CD1c-positive myeloid dendritic cell (primary cell): ENCODE data around the gene MBD3L2B.
"Not testable (repeated sequence)": the region's sequence is repeated elsewhere in the genome, so short reads cannot be mapped to it uniquely, and the experiment has no call there.

Source experiments
- DNase-seq: peaks from one replicate; pipeline ENCODE4 v3.0.0-alpha.2; 2016; ENCODE audit errors: extremely low spot score

MBD3L2B gene

DNA sequence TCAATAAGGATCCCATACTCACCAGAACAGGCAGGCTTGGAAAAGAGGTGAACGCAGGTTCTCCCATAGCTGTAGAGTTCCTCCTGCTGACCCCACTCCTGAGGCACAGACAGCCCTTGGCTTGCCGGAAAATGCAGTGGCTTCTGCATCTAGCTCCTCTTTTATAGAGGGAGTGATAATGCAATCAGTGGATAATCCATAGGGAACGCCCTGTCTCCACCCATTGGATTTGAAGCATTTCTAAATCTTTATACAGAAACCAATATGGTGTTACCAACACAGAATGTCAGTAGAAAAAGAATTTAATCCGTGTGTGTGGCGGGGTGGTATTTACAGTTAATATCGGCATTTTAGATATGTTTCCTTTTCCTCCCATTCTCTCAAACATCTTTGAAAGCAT, at the start of gene MBD3L2B:
Gene MBD3L2B (minus strand): TSS at position 101 of the 400 bp plus-strand sequence. CDS start 34 bp downstream, at position 67.
- not testable (repeated sequence) for DNase-seq

DNA sequence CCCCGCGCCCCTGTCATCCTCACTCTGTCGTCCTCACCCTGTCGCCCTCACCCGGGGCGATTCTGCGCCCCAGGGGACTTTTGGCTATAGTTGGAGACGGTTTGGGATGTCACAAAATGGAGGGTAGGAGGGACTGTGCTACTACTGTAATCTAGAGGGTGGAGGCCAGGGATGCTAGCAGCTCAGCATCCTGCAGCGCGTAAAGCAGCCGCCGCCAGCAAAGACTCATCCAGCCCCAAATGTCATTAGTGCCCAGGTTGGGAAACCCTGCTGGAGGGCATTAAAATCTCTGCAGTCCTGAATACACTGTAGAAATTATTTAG, 48.6 kb upstream of the MBD3L2B start:
- DNase-seq: no peak

DNA sequence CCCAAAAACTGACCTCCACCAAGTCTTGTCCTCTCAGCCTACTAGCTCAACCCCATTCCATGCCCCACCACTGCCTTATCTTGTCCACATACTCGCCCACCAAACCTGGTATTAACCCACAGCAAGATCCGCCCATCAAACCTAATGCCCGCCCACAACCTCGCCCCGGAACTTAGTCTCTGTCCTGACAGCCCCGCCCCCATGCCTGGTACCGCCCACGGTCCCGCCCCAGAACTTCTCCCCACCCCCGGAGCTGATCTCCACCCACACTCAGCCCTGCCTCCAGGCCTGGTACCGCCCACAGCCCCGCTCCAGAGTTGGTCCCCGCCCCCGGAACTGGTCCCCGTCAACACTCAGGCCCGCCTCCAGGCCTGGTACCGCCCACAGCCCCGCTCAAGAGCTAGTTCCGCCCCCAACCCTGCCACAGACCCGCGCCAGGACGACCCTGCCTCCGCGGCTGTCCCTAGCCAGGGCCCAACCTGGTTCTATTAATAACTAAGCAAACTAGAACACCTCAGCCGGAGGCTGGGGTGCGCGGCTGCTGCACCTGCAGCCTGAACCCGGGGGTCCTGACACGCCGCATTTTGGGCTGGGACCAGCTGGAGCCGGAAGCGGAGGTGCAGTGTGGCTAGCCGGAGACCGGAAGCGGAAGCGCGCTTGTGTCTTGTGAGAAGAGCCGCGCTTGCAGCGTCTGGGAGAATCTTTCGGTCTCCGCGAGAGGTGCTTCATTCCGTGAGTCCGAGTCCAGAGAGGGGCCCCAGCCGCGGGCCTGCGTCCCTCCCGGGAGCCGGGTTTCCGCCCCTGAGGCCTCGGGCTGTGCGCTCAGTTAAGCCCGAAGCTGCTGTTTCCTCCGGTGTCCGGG, 48.0 kb upstream of the MBD3L2B start, which contains the start of gene ZNF557:
Gene ZNF557 (plus strand): TSS at position 662 of the 862 bp plus-strand sequence. CDS start 5,372 bp downstream, outside the sequence.
- peak; percentile 96 for DNase-seq

DNA sequence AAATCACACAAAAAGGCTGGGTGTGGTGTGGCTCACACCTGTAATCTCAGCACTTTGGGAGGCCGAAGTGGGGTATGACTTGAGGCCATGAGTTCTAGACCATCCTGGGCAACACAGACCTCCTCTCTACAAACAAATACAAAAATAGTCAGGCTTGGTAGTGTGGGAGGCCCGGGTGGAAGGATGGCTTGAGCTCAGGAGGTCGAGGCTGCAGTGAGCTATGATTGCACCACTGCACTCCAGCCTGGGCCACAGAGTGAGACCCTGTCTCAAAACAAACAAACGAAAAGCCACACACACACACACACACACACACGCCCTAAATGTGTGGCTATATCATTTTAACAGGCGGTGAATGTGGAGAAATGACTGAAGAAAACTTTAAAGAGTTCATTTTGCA, 47.4 kb upstream of the MBD3L2B start:
- DNase-seq: no peak

DNA sequence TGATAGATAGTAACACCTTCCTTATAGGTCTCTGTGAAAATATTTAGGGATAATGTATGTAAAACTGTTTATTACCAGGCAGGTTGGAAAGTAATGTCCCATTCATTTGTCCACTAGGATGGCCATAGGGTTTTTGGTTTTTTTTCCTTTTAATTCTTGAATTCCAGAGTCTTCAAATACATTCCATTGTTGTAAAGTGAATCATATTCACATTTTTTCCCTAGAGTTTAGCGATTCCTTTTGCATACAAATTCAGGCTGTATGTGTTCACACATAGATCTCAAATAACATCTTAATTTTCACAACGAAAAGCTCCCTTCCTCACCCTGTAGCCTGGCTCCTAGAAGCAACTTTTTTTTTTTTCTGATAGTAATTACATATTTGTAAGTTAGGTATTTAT, 46.5 kb upstream of the MBD3L2B start:
- no peak for DNase-seq

DNA sequence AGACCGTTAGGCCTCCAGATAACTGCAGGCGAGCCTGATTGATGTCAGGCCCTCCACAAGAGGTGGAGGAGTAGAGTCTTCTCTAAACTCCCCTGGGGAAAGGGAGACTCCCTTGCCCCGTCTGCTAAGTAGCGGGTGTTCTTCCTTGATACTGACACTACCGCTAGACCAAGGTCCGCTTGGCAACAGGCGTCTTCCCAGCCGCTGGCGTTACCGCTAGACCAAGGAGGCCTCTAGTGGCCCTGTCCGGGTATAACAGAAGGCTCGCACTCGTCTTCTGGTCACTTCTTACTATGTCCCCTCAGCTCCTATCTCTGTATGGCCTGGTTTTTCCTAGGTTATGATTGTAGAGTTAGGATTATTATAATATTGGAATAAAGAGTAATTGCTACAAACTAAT, 45.9 kb upstream of the MBD3L2B start:
- not testable (repeated sequence) for DNase-seq

DNA sequence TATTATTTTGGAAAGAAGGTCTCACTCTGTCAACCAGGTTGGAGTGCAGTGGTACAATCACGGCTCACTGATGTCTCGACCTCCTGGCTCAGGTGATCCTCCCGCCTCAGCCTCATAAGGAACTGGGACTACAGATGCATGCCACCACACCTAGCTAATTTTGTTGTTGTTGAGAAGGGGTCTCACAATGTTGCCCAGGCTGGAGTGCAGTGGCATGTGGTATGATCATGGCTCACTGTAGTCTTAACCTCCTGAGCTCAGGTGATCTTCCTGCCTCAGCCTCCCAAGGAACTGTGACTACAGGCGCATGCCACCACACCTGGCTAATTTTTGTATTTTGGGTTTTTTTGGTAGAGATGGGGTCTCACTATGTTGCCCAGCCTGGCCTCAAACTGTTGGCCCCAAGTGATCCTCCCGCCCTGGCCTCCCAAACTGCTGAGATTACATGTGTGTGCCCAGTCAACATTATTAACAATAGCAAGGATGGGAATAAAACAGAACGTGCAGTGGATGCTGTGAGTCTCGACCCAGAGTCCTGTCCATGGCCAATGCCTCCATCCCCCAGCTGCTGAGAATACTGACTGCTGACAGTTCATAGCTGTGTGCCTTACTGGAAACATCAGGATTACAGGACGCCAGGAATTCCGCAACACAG, 42.7 kb upstream of the MBD3L2B start:
- no peak for DNase-seq

DNA sequence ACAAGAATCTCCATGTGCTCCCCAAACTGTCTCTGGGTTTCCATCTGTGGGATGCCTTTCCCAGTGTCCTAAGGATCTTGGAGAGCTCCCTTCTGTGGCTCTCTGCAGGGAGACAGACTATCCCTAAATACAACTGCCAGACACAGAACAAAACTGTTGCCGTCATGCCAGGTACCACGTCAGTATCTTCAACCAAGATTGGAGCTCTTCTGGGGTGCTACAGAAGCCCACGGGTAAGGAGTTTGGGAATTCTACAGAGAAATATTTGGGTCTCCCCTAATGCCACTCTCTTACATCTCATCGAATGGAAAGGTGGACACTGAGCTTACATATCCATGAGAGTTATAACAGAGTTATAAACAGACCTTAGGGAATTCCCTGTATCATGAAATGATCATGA, 42.1 kb upstream of the MBD3L2B start:
- DNase-seq: no peak

DNA sequence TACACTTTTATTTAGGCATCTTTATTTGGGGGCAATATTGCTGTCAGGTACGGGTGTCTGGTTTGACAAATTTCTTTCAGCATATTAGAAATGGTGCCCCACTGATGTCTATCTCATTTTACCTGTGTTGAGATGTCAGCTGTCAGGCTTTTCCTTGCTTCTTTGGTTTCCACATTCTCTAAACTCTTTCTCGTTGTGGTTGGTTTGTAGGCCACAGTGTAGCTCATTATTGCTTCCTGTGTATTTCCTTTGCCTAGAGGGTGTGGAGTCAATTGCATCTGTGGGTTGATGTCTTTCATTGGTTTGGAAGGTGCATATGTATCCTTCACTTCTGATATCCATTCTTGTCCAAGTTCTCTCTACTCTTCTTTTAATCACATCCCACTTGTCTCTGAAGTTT, 38.7 kb upstream of the MBD3L2B start:
- DNase-seq: not testable (repeated sequence)

DNA sequence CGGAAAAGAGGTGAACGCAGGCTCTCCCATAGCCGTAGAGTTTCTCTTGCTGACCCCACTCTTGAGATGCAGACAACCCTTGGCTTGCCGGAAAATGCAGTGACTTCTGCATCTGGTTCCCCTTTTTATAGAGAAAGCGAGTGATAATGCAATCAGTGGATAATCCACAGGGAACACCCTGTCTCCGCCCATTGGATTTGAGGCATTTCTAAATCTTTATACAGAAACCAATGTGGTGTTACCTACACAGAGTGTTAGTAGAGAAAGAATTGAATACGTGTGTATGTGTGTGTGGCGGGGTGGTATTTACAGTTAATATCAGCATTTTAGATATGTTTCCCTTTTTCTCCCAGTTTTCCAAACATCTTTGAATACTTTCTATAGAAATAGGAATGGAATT, 37.3 kb upstream of the MBD3L2B start, which contains the start of gene MBD3L3:
Gene MBD3L3 (minus strand): TSS at position 101 of the 400 bp plus-strand sequence. CDS start 71 bp downstream, at position 30.
- DNase-seq: not testable (repeated sequence)

DNA sequence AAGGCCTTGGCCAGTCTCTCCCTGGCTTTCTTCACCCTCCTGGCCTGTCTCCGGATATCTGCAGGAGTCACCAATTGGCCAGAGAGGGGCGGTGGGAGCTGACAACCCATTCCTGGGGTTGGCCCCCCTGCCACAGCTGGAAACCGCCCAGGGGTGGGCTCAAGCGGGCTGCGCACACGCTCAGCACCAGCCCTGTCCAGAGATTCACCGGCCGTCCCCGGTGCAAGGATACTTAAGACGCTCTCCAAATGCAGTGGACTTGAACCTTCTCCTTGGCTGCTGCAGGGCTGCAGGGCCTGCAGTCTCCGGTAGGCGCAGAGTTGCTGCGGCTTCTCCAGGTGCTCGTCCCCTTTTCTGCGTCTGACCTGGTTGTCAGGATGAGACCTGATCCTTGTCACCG, 35.1 kb upstream of the MBD3L2B start:
- DNase-seq: not testable (repeated sequence)

DNA sequence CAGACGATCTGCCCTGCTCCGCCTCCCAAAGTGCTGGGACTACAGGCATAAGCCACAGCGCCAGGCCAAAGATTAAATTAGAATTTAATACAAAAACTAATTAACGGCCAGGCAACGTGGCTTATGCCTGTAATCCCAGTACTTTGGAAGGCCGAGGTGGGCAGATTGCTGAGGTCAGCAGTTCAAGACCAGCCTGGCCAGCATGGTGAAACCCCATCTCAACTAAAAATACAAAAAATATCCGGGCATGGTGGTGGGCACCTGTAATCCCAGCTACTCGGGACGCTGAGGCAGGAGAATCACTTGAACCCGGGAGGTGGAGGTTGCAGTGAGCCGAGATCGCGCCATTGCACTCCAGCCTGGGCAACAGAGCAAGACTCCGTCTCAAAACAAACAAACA, 34.4 kb upstream of the MBD3L2B start:
- not testable (repeated sequence) for DNase-seq

DNA sequence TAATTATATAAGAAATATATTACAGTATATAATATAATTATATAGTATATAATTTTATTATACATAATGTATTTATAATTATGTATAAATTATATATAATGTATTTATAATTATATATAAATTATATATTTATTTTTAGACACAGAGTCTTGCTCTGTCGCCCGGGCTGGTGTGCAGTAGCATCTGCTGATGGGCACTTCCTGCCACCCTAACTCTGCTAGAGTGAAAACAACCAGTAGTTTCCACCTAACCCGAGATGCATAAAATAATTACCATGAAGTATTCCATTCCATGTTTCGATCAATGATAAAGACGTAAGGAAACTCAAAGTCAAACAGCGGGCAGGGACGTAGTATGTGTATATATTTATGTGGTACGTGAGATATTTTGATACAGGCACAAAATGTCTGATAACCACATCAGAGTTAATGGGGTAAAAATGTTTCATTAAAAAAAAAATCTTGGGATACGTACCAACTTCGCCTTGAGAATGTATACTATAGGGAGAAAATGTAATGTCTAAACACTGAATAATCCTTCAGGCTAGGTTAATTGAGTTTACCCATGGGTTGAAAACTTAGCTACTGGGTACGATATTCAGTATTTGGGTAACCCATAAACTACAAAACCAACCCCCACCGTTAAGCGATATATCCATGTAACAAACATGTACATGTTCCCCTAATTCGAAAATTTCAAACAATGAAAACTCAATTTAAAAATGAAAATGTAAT, 33.6 kb upstream of the MBD3L2B start:
- DNase-seq: not testable (repeated sequence)

DNA sequence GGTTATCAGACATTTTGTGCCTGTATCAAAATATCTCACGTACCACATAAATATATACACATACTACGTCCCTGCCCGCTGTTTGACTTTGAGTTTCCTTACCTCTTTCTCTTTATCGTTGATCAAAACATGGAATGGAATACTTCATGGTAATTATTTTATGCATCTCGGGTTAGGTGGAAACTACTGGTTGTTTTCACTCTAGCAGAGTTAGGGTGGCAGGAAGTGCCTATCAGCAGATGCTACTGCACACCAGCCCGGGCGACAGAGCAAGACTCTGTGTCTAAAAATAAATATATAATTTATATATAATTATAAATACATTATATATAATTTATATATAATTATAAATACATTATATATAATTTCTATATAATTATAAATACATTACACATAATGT, 31.7 kb upstream of the MBD3L2B start:
- DNase-seq: not testable (repeated sequence)

DNA sequence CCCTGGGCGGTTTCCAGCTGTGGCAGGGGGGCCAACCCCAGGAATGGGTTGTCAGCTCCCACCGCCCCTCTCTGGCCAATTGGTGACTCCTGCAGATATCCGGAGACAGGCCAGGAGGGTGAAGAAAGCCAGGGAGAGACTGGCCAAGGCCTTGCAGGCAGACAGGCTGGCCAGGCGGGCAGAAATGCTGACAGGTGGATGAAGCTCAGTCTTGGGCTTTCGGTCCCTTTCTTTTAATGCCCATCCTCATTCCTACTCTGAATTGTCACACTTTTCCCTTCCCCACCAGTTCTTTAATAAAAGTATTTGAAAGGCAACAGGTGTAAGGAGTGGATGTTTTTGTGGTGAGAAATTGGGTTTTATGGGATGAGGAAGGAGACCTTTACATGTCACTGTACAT, 30.2 kb upstream of the MBD3L2B start:
- DNase-seq: not testable (repeated sequence)

DNA sequence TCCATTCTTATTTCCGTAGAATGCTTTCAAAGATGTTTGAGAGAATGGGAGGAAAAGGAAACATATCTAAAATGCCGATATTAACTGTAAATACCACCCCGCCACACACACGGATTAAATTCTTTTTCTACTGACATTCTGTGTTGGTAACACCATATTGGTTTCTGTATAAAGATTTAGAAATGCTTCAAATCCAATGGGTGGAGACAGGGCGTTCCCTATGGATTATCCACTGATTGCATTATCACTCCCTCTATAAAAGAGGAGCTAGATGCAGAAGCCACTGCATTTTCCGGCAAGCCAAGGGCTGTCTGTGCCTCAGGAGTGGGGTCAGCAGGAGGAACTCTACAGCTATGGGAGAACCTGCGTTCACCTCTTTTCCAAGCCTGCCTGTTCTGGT, 27.8 kb upstream of the MBD3L2B start, which contains the start of gene MBD3L2:
Gene MBD3L2 (plus strand): TSS at position 301 of the 400 bp plus-strand sequence. CDS start 53 bp downstream, at position 354.
- DNase-seq: not testable (repeated sequence)

DNA sequence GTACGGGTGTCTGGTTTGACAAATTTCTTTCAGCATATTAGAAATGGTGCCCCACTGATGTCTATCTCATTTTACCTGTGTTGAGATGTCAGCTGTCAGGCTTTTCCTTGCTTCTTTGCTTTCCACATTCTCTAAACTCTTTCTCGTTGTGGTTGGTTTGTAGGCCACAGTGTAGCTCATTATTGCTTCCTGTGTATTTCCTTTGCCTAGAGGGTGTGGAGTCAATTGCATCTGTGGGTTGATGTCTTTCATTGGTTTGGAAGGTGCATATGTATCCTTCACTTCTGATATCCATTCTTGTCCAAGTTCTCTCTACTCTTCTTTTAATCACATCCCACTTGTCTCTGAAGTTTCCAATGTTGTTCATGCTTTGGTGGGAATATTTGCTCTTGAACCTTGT, 20.3 kb upstream of the MBD3L2B start:
- not testable (repeated sequence) for DNase-seq

DNA sequence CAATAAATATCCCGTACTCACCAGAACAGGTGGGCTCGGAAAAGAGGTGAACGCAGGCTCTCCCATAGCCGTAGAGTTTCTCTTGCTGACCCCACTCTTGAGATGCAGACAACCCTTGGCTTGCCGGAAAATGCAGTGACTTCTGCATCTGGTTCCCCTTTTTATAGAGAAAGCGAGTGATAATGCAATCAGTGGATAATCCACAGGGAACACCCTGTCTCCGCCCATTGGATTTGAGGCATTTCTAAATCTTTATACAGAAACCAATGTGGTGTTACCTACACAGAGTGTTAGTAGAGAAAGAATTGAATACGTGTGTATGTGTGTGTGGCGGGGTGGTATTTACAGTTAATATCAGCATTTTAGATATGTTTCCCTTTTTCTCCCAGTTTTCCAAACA, 18.8 kb upstream of the MBD3L2B start, which contains the start of gene MBD3L4:
Gene MBD3L4 (minus strand): TSS at position 101 of the 400 bp plus-strand sequence. CDS start 35 bp downstream, at position 66.
- not testable (repeated sequence) for DNase-seq

DNA sequence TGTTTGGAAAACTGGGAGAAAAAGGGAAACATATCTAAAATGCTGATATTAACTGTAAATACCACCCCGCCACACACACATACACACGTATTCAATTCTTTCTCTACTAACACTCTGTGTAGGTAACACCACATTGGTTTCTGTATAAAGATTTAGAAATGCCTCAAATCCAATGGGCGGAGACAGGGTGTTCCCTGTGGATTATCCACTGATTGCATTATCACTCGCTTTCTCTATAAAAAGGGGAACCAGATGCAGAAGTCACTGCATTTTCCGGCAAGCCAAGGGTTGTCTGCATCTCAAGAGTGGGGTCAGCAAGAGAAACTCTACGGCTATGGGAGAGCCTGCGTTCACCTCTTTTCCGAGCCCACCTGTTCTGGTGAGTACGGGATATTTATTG, 9.0 kb upstream of the MBD3L2B start, which contains the start of gene MBD3L5:
Gene MBD3L5 (plus strand): TSS at position 301 of the 400 bp plus-strand sequence. CDS start 34 bp downstream, at position 335.
- DNase-seq: not testable (repeated sequence)

DNA sequence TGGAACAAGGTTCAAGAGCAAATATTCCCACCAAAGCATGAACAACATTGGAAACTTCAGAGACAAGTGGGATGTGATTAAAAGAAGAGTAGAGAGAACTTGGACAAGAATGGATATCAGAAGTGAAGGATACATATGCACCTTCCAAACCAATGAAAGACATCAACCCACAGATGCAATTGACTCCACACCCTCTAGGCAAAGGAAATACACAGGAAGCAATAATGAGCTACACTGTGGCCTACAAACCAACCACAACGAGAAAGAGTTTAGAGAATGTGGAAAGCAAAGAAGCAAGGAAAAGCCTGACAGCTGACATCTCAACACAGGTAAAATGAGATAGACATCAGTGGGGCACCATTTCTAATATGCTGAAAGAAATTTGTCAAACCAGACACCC, 7.6 kb upstream of the MBD3L2B start:
- not testable (repeated sequence) for DNase-seq

DNA sequence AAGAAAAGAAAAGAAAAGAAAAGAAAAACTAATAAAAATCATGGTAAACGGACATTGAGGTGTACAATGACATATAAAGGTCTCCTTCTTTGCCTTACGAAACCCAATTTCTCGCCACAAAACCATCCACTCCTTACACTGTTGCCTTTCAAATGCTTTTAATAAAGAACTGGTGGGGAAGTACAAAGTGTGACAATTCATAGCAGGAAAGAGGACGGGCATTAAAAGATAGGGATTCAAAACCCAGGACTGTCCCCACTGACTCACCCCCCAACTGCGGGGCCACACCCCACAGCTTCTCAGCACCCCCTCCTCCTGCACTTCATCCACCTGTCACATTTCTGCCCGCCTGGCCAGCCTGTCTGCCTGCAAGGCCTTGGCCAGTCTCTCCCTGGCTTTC, 2.4 kb downstream of the MBD3L2B start:
- DNase-seq: no peak

DNA sequence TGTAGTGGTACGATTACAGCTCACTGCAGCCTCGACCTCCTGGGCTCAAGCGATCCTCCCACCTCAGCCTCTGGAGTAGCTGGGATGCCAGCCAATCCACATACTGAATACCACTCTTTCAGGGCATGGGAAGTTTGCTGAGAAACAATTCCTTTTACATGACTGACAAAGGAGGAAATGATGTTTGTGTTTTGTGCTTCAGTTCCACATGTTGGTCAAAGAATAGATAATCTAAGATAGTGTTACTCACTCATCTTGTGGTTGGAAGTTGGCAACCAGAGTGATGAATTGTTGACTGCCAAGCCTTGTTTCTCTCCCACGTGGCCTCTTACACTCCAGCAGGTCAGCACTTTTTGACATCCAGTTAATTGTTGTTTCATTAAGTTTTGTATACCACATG, 7.6 kb downstream of the MBD3L2B start:
- DNase-seq: peak; percentile 81
